Stimulated activated CD8-positive, alpha-beta memory T cell treated with anti-CD3 and anti-CD28 coated beads, Interleukin-15, amount 100 ng/mL, for 1 hour (primary cell): ENCODE data around the gene ALB.

ENCODE experiments used
- DNase-seq: peaks from one replicate; pipeline ENCODE4 v3.0.0-alpha.2; 2020; ENCODE audit warnings: low read depth

ALB gene

GRCh38 chr4:73409012-73409862 is 5.2 kb downstream of the ALB start:
- no peak for DNase-seq

- no peak for DNase-seq
These were observed 6.0 kb downstream of the ALB start for GRCh38 chr4:73409978-73410548.

- DNase-seq: no peak
These were observed 7.0 kb downstream of the ALB start for GRCh38 chr4:73410916-73411730.

GRCh38 chr4:73411731-73412414 is 7.8 kb downstream of the ALB start:
- DNase-seq: no peak

- no peak for DNase-seq
These were observed 9.2 kb downstream of the ALB start for GRCh38 chr4:73413294-73413755.

- no peak for DNase-seq
These were observed 10.8 kb downstream of the ALB start for GRCh38 chr4:73414936-73415271.

GRCh38 chr4:73415807-73416238 is 11.7 kb downstream of the ALB start:
- no peak for DNase-seq

- no peak for DNase-seq
These were observed 12.5 kb downstream of the ALB start for GRCh38 chr4:73416423-73417087.

GRCh38 chr4:73417342-73417741 is 13.3 kb downstream of the ALB start:
- DNase-seq: no peak

GRCh38 chr4:73417973-73418372 is 13.9 kb downstream of the ALB start:
- DNase-seq: no peak

- DNase-seq: no peak
These were observed 14.6 kb downstream of the ALB start for GRCh38 chr4:73418677-73419076.

GRCh38 chr4:73419106-73420038 is 15.3 kb downstream of the ALB start:
- no peak for DNase-seq

- no peak for DNase-seq
These were observed 16.5 kb downstream of the ALB start for GRCh38 chr4:73420615-73421014.

GRCh38 chr4:73421708-73422457 is 17.8 kb downstream of the ALB start:
- DNase-seq: no peak

- DNase-seq: no peak
These were observed 18.3 kb downstream of the ALB start for GRCh38 chr4:73422458-73422752.

- no peak for DNase-seq
These were observed 19.1 kb downstream of the ALB start for GRCh38 chr4:73423184-73423583.

GRCh38 chr4:73426666-73427065 is 22.6 kb downstream of the ALB start:
- DNase-seq: no peak

- DNase-seq: no peak
These were observed 25.0 kb downstream of the ALB start for GRCh38 chr4:73429118-73429517.

GRCh38 chr4:73429826-73430587 is 25.9 kb downstream of the ALB start:
- DNase-seq: no peak
